SK-N-SH treated with all-trans-retinoic acid at 6 μM for 48 hours (cell line): ENCODE data around the gene TFR2.

ENCODE experiments used
- ARNTL ChIP-seq: fragments of 450-650 bp; formaldehyde crosslinking; IDR thresholded peaks from 2 replicates; pipeline ENCODE4 v1.5.0; 2020; ENCODE audit warnings: low read depth, mild to moderate bottlenecking, moderate library complexity, borderline replicate concordance
- CREB5 ChIP-seq: fragments of 250-450 bp; sonication (Bioruptor Pico); IDR thresholded peaks from 2 replicates; pipeline ENCODE4 v1.5.1; 2020; ENCODE audit warnings: low read depth, mild to moderate bottlenecking, moderate library complexity
- ESRRG ChIP-seq: fragments of 250-450 bp; sonication (Bioruptor Pico); IDR thresholded peaks from 2 replicates; pipeline ENCODE4 v1.6.1; 2021; ENCODE audit warnings: mild to moderate bottlenecking
- ISL1 ChIP-seq: fragments of 250-450 bp; sonication (Bioruptor Pico); IDR thresholded peaks from 2 replicates; pipeline ENCODE4 v2.1.2; 2022; ENCODE audit warnings: mild to moderate bottlenecking, moderate library complexity
- OSR1 ChIP-seq: fragments of 250-450 bp; sonication (Bioruptor Pico); IDR thresholded peaks from 2 replicates; pipeline ENCODE4 v1.8.0; 2022; ENCODE audit warnings: moderate library complexity, mild to moderate bottlenecking, inconsistent platforms
- PATZ1 ChIP-seq: fragments of 250-450 bp; sonication (Bioruptor Pico); IDR thresholded peaks from 2 replicates; pipeline ENCODE4 v1.8.0; 2020; ENCODE audit warnings: mild to moderate bottlenecking, moderate library complexity, borderline replicate concordance
- POU6F1 ChIP-seq: fragments of 250-450 bp; sonication (Bioruptor Pico); IDR thresholded peaks from 2 replicates; pipeline ENCODE4 v1.8.0; 2021; ENCODE audit warnings: low read depth, mild to moderate bottlenecking, moderate library complexity, borderline replicate concordance
- RARB ChIP-seq: fragments of 250-450 bp; sonication (Bioruptor Pico); IDR thresholded peaks from 2 replicates; pipeline ENCODE4 v1.8.0; 2021; ENCODE audit warnings: mild to moderate bottlenecking, moderate library complexity
- ZC3H10 ChIP-seq: fragments of 250-450 bp; sonication (Bioruptor Pico); IDR thresholded peaks from 2 replicates; pipeline ENCODE4 v1.5.1; 2021; ENCODE audit warnings: mild to moderate bottlenecking, moderate library complexity
- ZFP3 ChIP-seq: fragments of 250-450 bp; sonication (Bioruptor Pico); IDR thresholded peaks from 2 replicates; pipeline ENCODE4 v1.5.0; 2020; ENCODE audit warnings: mild to moderate bottlenecking, moderate library complexity
- ZNF565 ChIP-seq: fragments of 450-650 bp; formaldehyde crosslinking; conservative IDR thresholded peaks from 2 replicates; pipeline ENCODE4 v1.5.0; 2020; ENCODE audit warnings: low read depth, mild to moderate bottlenecking, moderate library complexity
- ZNF70 ChIP-seq: fragments of 450-650 bp; formaldehyde crosslinking; IDR thresholded peaks from 2 replicates; pipeline ENCODE4 v1.5.0; 2020; ENCODE audit warnings: mild to moderate bottlenecking, moderate library complexity

- no peak for TF ChIP-seq OSR1 (CRISPR knock-in tag)
- no peak for TF ChIP-seq PATZ1 (CRISPR knock-in tag)
- no peak for TF ChIP-seq ARNTL
- TF ChIP-seq ISL1: no peak
- TF ChIP-seq ESRRG (CRISPR knock-in tag): no peak
- TF ChIP-seq ZNF70 (CRISPR knock-in tag): no peak
- TF ChIP-seq CREB5 (CRISPR knock-in tag): no peak
- TF ChIP-seq RARB (CRISPR knock-in tag): no peak
- TF ChIP-seq POU6F1 (CRISPR knock-in tag): no peak
- TF ChIP-seq ZFP3: no peak
- no peak for TF ChIP-seq ZC3H10 (CRISPR knock-in tag)
- TF ChIP-seq ZNF565 (CRISPR knock-in tag): no peak
Observed at GRCh38 chr7:100684534-100685042, 43.2 kb upstream of the TFR2 start.
